GM18508 (cell line): ENCODE measurements around the gene APOL6.
"Not testable (repeated sequence)": the region's sequence is repeated elsewhere in the genome, so short reads cannot be mapped to it uniquely, and the experiment has no call there.

Experiments
- ATAC-seq: cut with Tn5 transposase; IDR thresholded peaks from one replicate; pipeline ENCODE4 v1.9.1; 2021; ENCODE audit warnings: moderate number of reproducible peaks; ENCODE audit not compliant: insufficient read depth, unreplicated experiment

Gene APOL6

DNA sequence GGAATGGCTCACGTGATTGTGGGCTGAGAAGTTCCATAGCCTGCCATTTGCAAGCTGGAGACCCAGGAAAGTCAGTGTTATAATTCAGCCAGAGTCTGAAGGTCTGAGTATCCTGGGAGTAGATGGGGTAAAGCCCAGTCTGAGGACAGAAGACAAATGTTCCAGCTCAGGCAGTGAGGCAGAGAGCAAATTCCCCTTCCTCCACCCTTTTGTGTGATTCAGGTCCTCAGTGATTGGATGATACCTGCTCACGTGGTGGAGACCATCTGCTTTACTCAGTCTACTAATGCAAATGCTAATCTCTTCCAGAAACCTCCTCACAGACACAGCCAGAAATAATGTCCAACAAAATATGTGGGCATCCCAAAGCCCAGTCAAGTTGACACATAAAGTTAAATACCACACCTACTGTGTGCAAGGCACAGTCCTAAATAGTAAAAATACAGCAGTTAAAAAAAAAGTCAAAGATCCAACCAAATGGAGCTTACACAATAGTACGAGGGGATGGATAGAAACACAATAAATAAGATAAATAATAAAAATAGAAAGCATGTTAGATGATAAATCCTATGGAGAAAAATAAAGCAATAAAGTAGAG lies 13.2 kb upstream of the APOL6 start:
- ATAC-seq = no peak

DNA sequence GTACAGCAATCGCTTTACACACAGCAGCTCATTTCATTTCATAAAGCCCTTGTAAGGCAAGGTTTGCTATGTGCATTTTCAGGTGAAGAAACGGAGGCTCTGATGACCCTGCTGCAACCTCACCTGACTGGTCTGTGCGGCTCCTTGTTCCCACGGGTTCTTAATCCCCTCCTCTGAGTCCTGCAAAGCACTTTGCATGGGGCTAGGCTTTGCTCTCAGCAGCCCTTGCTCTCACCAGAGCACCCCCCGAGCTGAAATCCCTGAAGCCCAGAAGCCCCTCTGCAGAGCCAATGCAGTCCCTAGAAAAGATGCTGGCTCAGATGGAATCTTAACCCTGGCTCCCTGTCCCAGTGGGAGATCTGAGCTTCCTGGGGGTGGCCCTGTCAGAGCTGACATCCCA lies 11.0 kb upstream of the APOL6 start:
- ATAC-seq = no peak

DNA sequence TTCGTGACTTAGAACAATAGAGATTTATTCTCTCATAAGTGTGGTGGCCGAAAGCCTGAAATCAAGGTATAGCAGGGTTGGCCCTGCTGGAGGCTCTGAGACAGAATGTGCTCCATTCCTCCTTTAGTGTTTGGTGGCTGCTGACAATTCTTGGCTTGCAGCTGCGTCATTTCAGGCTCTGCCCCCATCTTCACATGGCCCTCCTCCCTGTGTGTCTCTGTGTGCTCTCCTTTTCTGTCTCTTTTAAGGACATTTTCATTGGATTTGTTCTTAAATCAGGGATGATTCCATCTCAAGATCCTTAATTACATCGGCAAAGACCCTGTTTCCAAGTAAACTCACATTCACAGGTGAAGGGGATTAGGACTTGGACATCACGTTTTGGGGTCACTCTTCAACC lies 10.2 kb upstream of the APOL6 start:
- no peak for ATAC-seq

DNA sequence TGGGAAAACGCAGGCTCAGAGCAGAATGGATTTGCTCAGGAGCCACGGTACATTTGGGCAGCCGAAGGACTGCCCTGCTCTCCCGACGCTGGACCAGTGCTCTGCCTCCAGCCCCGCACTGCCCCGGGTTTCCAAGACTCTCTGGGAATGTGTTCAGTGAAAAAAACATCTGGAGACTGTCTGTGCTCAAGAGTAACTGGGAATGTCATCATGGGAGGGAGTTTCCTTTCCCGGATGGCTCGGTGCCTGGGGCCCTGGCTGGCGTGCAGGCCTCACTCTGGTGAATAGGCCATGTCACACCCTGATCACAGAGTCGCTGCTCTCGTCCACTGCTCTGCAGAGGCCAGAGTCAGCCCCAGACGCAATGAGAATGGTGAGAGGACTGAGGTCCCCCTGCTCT lies 9.8 kb upstream of the APOL6 start:
- ATAC-seq = no peak

DNA sequence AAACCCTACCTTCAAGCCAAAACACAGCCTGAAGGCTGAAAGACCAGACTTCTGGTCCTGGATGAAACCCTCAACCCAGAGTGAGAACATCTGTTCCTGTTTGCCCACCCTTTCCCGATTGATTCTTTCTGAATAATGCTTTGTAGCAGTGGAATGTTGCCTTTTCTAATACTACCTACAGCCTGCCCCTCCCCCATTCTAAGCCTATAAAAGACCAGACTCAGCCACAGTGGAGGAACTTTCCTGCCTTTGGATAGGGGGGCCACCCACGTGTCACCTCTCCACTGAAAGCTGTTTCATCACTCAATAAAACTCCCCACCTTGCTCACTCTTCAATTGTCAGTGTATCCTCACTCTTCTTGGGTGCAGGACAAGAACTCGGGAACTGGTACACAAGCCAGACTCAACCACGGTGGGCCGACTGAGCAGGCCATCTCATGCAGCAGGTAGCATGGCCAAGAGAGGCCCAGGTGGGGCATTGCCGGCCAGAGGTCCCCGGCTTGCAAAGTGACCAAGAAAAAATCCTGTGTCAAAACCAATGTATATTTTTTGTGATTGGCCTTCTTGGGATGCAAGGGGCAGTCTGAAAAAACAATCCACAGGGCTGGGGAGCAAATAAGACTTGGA lies 6.6 kb upstream of the APOL6 start:
- no peak for ATAC-seq

DNA sequence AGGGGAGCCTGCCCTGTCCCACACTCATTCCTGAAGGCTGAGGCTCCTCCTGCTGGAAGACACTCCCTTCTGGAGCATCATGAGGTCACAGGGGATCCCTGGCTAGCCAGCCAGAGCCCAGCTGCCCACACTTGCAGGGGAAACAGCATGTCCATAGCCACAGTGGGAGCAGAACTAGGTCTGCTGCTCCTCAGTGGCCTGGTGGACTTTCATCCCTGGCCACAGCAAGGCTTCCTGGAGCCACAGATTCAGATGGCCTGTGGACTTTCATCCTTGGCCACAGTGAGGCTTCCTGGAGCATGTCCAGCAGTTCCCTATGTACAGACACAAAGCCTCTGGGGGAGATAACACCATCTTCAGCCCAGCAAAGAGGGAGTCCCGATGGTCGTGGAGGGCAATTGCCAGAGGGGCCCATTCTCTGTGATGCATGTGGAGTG lies 5.9 kb upstream of the APOL6 start:
- no peak for ATAC-seq

DNA sequence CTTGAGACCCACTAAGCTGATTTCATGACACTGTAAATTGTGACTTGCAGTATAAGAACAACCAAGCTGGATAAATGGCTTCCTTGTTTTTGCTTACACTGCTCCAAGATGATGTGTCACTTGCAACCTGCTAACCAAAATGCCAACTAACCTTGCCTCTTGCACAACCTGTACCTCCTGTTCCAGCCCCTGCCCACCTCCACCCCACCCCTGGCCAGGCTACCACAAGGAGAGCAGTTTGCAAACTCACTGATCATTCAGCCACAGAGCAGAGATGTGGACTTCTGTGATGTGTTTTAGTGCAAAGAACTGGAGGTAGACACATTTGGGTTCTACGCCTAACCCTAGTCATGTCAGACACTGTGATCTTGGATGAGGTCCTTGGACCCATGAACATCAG lies 4.3 kb upstream of the APOL6 start:
- no peak for ATAC-seq

DNA sequence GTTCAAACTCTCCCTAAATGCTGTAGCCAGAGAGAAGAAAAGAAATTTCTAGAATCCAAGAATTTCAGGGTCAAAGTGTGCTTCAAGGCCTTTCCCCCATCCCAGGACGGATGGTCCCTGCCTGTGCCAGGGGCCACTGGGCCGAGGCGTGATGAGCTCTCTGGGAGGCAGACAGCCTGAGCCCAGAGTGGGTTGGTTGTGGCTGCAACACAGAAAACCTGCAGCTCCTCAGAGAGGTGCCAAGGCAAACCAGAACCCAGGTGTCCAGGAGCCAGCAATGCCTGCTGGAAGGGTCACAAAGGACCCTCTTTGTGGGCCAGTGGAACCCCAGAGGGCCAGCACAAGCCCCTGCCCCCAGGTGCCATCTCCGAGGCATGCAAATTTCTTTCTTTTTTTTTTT lies 2.6 kb upstream of the APOL6 start:
- no peak for ATAC-seq

DNA sequence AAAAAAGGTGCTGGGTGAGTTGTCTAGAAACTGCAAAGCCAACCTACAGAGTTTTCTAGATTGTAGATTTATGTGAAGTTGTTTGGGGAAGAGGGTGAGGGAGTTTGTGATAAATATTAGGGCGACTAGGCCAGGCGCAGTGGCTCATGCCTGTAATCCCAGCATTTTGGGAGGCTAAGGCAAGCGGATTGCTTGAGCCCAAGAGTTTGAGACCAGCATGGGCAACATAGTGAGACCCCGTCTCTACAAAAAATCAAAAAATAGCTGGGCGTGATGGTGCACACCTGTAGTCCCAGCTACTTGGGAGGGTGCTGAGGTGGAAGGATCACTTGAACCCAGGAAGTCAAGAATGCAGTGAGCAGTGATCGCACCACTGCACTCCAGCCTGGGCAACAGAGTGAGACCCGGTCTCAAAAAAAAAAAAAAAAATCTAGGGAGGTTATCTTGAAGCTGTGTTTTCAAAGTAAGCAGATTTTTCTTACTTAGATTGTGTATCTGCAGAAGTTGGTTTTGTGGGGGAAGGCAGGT lies 844 bp downstream of the APOL6 start:
- ATAC-seq = no peak

DNA sequence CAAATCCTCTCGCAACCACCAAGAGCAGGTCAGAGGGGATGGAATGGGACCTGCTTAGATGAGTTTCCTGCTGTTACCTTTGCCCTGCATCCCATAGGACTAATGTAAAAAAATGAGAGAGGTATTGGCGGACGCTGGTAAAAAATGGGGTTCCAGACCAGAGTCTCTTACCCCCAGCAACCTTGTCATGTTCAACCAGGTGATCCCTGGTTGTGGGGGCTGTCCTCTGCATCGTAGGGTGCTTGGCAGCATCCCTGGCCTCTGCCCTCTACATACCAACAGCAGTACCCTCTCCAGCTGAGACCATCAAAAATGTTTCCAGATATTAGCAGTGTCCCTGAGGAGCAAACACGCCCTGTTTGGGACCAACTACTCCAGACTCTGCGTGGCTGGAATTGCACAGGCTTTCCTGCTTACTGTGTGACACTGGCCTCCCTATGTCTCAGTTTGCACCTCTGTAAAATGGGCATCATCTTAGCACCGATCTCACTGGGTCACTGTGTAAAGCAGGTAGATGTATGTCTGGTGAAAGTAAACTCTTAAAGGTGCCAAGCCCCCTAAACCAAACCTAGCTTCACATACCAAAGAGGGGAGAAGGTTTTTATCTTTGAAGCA lies 1.5 kb downstream of the APOL6 start:
- no peak for ATAC-seq

DNA sequence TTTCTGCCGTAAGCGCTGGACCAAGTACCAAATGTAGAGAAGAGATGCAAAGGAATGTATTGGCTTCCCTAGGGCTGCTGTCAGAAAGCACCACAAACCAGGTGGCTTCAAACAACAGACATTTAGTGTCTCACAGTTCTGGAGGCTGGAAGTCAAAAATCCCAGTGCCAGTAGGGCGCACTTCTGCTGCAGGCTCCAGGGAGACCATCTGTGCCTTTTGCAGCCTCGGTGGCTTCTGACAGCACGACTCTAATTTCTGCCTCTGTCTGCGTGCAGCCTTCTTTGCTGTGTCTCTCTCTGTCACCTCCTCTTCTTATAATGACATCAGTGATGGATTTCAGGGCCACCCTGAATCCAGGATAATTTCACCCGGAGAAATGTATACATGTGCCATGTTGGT lies 2.8 kb downstream of the APOL6 start:
- no peak for ATAC-seq

DNA sequence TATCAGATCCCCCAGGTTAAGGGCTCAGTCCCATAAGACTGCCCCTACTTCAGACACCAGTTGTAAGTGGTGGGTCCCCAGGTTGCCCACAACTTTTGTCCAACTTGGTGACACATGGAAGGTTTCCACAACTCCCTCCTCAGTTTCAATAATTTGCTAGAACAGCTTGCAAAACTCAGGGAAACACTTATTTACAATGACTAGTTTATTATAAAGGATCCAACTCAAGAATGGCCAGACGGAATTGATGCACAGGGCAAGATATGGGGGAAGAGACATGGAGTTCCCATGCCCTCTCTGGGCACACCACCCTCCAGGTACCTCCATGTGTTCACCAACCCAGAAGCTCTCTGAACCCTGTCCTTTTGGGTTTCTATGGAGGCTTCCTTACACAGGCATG lies 5.6 kb downstream of the APOL6 start:
- ATAC-seq = no peak

DNA sequence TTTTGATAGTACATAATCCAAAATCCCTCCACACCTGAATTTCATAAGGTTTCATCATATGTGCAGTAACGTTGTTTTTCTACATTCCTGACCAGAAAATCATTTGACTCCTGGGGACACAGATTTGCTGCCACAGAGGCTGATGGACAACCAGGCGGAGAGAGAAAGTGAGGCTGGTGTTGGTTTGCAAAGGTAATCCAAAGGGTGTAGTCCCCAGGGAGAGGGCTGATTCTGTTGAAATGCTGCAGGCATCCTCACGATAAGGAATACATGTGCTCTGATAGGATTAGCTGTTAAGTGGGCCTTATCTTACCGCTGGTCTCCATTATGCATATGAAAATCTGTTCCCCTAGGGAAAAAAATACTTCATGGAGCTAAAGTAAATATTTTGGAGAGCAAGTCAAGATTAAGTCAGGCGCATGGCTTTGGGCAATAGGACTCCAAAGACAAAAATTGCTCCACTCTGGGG lies 8.1 kb downstream of the APOL6 start:
- ATAC-seq = no peak

DNA sequence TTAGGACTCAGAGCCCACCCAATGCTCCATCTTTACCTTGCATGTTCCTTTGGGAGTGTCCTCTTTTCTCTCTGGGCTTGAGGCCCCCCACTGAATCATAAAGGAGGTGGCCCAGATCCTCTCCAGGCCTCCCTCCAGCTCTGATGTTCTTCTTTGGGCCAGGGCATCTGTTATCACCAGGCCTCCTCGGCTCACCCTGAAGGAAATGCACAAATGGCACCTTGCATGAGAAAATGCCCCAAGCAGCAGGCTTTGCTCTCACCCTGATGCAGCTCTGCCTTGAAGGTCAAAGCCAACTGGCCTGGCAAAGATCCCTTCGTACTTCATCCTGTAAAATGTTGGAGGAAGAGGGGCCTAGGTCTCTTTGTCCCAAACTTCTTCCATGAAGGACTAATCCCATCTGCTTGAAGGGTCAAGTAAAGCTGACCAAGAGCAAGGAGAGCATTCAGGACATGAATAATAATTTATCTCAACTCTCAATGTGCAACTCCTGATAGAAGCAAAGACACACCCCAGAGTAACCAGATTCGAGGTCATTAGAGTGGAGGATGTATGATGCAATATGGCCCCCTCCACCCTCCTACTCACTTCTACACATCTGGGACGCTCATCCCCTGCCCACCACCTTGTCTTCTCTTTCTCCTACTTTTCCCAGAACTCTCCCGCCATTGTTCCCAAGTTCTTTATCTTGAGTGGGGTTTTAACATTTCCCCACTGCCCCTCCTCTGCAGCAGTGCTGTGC lies 9.5 kb downstream of the APOL6 start:
- ATAC-seq = no peak

DNA sequence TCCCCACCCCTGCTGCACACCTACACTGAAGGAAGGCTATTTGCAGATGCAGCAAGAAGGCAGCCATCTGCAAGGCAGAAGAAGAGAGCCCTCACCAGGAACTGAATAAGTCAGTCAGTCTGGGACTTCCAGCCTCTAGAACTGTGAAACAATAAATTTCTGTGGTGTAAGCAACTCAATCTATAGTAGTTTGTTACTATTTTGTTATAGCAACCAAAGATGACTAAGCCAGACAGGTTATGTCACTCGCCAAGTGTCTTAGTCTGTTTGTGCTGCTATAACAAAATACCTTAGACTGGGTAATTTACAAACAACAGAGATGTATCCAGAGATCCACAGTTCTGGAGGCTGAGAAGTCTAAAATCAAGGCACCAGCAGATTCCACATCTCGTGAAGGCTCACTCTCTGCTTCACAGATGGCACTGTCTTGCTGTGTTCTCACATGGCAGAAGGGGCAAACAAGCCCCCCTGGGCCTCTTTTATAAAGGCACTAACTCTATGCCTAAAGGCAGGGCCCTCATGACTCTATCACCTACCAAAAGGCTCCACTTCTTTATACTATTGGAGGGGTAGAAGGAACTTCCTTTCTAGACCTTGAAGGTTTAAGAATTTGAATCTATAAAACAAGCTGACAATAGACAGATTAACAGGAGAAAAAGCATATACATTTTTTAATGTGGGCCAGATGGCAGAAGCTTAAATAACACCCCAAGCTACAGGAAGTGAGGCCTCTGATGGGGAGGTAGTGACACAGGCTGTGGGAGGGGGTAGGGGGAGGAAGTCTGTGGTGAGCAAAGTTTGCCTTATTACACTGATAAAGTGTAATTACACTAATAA lies 12.3 kb downstream of the APOL6 start:
- ATAC-seq = no peak

DNA sequence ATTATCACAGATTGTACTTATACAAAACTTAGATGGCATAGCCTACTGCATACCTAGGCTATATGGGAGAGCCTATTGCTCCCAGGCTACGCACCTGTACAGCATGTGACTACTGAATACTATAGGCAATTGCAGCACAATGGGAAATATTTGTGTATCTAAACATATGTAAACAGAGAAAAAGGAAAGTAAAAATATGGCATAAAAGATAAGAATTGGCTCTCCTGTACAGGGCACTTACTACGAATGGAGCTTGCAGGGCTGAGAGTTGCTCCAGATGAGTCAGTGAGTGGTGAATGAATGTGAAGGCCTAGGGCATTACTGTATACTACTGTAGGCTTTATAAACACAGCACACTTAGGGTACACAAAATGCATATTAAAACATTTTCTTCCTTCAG lies 13.2 kb downstream of the APOL6 start:
- no peak for ATAC-seq

DNA sequence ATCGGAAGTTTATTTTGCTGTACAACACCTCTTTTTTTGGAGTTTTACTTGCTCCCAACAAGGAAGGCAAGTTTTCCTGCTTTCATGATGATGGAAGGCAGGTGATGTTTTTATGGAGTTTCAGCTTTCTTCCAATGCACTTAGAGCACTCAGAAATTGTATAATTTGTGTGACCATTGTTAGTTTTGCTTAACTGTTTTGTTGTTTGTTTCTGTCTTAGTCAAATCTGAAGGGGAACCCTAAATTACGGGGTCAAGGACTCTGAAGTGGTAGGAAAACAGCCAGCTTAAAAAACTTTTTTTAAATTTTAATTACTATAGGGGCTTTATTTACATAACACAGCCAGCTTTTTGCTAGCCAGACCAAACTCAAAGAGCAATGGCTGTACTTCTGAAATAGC lies 14.7 kb downstream of the APOL6 start:
- no peak for ATAC-seq

DNA sequence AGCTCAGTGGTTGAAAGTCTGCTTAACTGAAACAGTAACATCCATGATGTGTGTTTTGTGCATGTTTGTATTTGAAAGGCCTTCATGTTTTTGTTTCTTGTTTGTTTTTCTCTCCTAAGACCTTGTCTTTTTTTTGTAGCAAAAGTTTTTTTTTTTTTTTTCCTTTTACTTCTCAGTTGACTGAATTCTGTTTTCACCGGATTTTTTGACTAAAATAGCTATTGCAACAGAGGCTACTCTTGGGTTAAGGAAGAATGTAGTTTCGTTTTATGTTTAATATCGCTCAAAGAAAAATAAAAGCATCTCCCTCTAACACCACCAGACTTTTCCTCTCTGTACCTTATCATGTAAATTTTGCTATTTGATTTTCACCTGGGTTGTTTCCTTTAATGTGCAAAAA lies 15.1 kb downstream of the APOL6 start:
- no peak for ATAC-seq

DNA sequence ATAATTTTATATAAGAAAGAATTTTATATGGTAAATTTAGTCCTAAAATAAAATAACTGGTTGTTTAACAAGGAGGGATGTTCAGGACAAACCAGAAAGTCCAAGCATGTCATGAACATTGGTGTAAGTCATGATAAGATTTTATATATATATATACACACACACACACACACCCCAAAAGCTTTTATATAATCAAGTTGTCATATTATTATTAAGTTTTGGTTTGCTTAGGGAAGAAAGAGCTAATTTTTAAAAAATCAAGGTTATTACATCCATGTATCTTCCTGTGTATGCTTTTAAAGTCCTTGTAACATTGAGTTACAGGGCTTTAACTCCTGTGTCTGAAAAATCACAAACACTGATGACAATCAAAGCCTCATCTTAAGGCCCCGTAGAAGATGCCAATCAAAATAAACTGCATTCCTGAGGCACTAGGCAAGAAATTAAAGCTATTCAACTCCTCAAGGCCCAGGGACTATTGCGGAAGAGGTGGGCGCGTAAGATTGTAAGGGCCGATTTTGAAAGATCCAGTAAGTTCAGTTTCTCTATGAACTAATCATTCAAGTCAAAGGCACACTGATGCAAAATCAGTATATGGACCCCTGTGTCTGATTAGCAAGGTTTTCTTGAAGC lies 16.8 kb downstream of the APOL6 start:
- no peak for ATAC-seq

DNA sequence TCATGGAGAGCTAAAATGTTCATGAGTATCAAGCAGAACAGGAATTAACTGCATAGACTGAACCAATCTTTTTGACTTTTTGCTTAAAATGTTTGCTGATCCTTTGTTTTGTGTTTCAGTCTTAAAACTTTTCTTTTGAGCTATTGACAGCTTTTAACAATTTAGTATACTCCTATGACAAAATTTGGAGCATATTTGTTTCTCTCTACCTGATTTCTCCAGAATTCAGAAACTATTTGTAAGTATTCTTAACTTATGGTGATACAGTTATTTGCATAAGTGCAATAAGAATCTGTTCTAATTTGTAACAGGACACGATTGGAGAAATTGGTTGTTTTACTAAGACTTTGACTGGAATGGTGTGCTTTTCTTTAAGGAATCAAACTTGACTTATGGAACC lies 18.5 kb downstream of the APOL6 start:
- not testable (repeated sequence) for ATAC-seq
